HG02642 (cell line): ENCODE results near the gene PHACTR1.

Experiments
- ATAC-seq: cut with Tn5 transposase; IDR thresholded peaks from one replicate; pipeline ENCODE4 v1.9.1; 2021; ENCODE audit warnings: mild to moderate bottlenecking; ENCODE audit not compliant: unreplicated experiment, poor library complexity

Gene PHACTR1

GRCh38 chr6:12892151-12892550 lies 175.6 kb downstream of the PHACTR1 start:
- no peak for ATAC-seq

GRCh38 chr6:12893036-12893435 lies 176.5 kb downstream of the PHACTR1 start:
- no peak for ATAC-seq

GRCh38 chr6:12895721-12896120 lies 179.2 kb downstream of the PHACTR1 start:
- ATAC-seq: no peak

GRCh38 chr6:12896208-12896733 lies 179.7 kb downstream of the PHACTR1 start:
- no peak for ATAC-seq

- ATAC-seq: no peak
These were observed 182.0 kb downstream of the PHACTR1 start for GRCh38 chr6:12898603-12899002.

GRCh38 chr6:12899046-12899833 lies 182.7 kb downstream of the PHACTR1 start:
- ATAC-seq: no peak

- no peak for ATAC-seq
These were observed 186.7 kb downstream of the PHACTR1 start for GRCh38 chr6:12903246-12903645.

GRCh38 chr6:12909833-12910232 lies 193.3 kb downstream of the PHACTR1 start:
- no peak for ATAC-seq

GRCh38 chr6:12911427-12911826 lies 194.9 kb downstream of the PHACTR1 start:
- ATAC-seq: no peak

- ATAC-seq: no peak
These were observed 196.6 kb downstream of the PHACTR1 start for GRCh38 chr6:12913201-12913600.

- ATAC-seq: no peak
These were observed 199.4 kb downstream of the PHACTR1 start for GRCh38 chr6:12916006-12916405.

- ATAC-seq: no peak
These were observed 200.0 kb downstream of the PHACTR1 start for GRCh38 chr6:12916420-12917136.

- ATAC-seq: no peak
These were observed 204.9 kb downstream of the PHACTR1 start for GRCh38 chr6:12921467-12921866.

- no peak for ATAC-seq
These were observed 207.2 kb downstream of the PHACTR1 start for GRCh38 chr6:12923644-12924235.

- no peak for ATAC-seq
These were observed 208.3 kb downstream of the PHACTR1 start for GRCh38 chr6:12924911-12925310.

- ATAC-seq: no peak
These were observed 211.2 kb downstream of the PHACTR1 start for GRCh38 chr6:12927746-12928145.

- no peak for ATAC-seq
These were observed 213.1 kb downstream of the PHACTR1 start for GRCh38 chr6:12929678-12930077.

- ATAC-seq: no peak
These were observed 215.1 kb downstream of the PHACTR1 start for GRCh38 chr6:12931639-12932038.

- ATAC-seq: no peak
These were observed 219.1 kb downstream of the PHACTR1 start for GRCh38 chr6:12935637-12936036.

- no peak for ATAC-seq
These were observed 221.4 kb downstream of the PHACTR1 start for GRCh38 chr6:12937971-12938370.

- no peak for ATAC-seq
These were observed 222.7 kb downstream of the PHACTR1 start for GRCh38 chr6:12939314-12939713.
